Endothelial cell of umbilical vein (primary cell): ENCODE measurements around the gene TRPV6.

Experiments
- EZH2 ChIP-seq: IDR thresholded peaks from 2 replicates; pipeline ENCODE4 v1.6.1; 2012; ENCODE audit warnings: borderline replicate concordance, low read depth, mild to moderate bottlenecking, moderate library complexity, low read length, inconsistent platforms; ENCODE audit not compliant: severe bottlenecking
- FOS ChIP-seq: IDR thresholded peaks from 2 replicates; pipeline ENCODE4 v1.6.1; 2011; ENCODE audit warnings: mild to moderate bottlenecking, low read length, moderate library complexity, borderline replicate concordance; ENCODE audit not compliant: insufficient read depth
- JUN ChIP-seq: IDR thresholded peaks from 2 replicates; pipeline ENCODE4 v1.6.1; 2011; ENCODE audit warnings: borderline replicate concordance, low read depth; ENCODE audit not compliant: insufficient read length, insufficient read depth
- MYC ChIP-seq: IDR thresholded peaks from one replicate; pipeline ENCODE4 v1.6.1; 2011; ENCODE audit warnings: mild to moderate bottlenecking, low read depth, low read length
- POLR2A ChIP-seq: IDR thresholded peaks from 2 replicates; pipeline ENCODE4 v1.6.1; 2012; ENCODE audit warnings: low read depth, mild to moderate bottlenecking, control low read depth, low read length
- POLR2AphosphoS5 ChIP-seq: IDR thresholded peaks from 2 replicates; pipeline ENCODE4 v1.6.1; 2012; ENCODE audit warnings: low read depth, mild to moderate bottlenecking, control low read depth, low read length, moderate library complexity; ENCODE audit not compliant: insufficient read depth
- TF ChIP-seq, protein P1 (sequence below), 2 donors: IDR thresholded peaks; 1 replicate in 1 of 2; 2 replicates in 1 of 2; pipeline ENCODE4 v1.5.1; 2011; ENCODE audit warnings: low read length in 2 of 2, mild to moderate bottlenecking in 2 of 2, moderate library complexity in 2 of 2, control low read depth in 1 of 2, inconsistent platforms in 1 of 2, low read depth in 1 of 2; ENCODE audit not compliant: insufficient read depth in 1 of 2; ENCODE audit errors: extremely low read depth in 1 of 2
- TF ChIP-seq, protein P2 (sequence below): IDR thresholded peaks from 2 replicates; pipeline ENCODE4 v1.6.1; 2011; ENCODE audit not compliant: insufficient read depth, insufficient read length

GRCh38 chr7:142933092-142933475 lies 47.5 kb upstream of the TRPV6 start:
- no peak for TF ChIP-seq POLR2AphosphoS5
- TF ChIP-seq EZH2: no peak
- TF ChIP-seq, protein P1, sequence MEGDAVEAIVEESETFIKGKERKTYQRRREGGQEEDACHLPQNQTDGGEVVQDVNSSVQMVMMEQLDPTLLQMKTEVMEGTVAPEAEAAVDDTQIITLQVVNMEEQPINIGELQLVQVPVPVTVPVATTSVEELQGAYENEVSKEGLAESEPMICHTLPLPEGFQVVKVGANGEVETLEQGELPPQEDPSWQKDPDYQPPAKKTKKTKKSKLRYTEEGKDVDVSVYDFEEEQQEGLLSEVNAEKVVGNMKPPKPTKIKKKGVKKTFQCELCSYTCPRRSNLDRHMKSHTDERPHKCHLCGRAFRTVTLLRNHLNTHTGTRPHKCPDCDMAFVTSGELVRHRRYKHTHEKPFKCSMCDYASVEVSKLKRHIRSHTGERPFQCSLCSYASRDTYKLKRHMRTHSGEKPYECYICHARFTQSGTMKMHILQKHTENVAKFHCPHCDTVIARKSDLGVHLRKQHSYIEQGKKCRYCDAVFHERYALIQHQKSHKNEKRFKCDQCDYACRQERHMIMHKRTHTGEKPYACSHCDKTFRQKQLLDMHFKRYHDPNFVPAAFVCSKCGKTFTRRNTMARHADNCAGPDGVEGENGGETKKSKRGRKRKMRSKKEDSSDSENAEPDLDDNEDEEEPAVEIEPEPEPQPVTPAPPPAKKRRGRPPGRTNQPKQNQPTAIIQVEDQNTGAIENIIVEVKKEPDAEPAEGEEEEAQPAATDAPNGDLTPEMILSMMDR (IDR thresholded peaks at IDR 0.05; ENCODE audit: extremely low read depth in 1 of 2, insufficient read depth in 1 of 2, low read depth in 1 of 2, low read length in 2 of 2): no peak
- TF ChIP-seq, protein P2, sequence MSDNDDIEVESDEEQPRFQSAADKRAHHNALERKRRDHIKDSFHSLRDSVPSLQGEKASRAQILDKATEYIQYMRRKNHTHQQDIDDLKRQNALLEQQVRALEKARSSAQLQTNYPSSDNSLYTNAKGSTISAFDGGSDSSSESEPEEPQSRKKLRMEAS: no peak
- TF ChIP-seq MYC: no peak
- no peak for TF ChIP-seq POLR2A
- no peak for TF ChIP-seq JUN
- no peak for TF ChIP-seq FOS
